HG03064 (cell line): Measurements from ENCODE around the gene SIK2.
"Not testable (repeated sequence)": the region's sequence is repeated elsewhere in the genome, so short reads cannot be mapped to it uniquely, and the experiment has no call there.

ENCODE experiments used
- ATAC-seq: cut with Tn5 transposase; IDR thresholded peaks from one replicate; pipeline ENCODE4 v1.9.1; 2021; ENCODE audit warnings: low read depth; ENCODE audit not compliant: unreplicated experiment

Gene SIK2

DNA sequence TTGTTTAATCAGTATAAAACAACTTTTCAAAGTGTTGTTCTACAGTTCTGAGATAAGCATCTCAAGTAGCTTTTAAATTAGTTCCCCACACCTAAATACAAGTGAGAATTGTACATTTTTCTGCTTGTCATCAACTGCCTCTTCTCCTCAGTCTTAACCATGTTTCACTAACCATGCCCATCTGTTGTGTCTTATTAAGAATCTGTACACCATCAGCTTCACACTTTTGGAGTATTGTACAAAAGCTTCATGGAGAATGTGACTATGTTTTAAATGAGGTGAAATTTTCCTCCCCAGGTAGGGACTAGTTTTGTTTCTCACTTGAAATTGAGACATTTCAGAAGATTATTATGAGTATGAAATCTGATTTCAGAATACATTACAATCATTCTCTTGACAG is 52.4 kb downstream of the SIK2 start:
- ATAC-seq, result no peak

DNA sequence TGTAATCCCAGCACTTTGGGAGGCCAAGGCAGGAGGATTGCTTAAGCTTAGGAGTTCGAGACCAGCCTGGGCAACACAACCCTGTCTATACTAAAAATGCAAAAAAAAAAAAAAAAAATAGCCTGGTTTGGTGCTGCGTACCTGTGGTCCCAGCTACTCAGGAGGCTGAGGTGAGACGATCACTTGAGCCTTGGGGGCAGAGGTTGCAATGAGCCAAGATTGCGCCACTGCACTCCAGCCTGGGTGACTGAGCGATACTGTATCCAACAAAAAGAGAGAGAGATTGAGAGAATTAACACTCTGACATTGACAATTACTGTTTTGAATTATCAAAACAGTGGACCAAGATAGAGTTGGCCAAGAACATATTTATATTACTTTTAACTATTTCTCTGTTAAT is 53.7 kb downstream of the SIK2 start:
- no peak for ATAC-seq

DNA sequence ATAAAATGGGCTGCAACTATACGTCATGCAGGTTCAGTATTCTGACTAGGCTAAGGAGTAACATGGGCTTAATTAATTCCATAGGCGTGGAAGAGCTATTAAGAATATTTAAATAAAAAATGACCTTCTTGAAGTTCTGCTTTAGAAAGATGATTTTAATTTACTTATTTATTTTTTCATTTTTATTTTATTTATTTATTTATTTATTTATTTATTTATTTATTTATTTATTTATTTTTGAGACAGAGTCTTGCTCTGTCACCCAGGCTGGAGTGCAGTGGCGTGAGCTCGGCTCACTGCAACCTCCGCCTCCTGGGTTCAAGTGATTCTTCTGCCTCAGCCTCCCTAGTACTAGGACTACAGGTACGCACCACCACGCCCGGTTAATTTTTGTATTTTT is 55.7 kb downstream of the SIK2 start:
- not testable (repeated sequence) for ATAC-seq

DNA sequence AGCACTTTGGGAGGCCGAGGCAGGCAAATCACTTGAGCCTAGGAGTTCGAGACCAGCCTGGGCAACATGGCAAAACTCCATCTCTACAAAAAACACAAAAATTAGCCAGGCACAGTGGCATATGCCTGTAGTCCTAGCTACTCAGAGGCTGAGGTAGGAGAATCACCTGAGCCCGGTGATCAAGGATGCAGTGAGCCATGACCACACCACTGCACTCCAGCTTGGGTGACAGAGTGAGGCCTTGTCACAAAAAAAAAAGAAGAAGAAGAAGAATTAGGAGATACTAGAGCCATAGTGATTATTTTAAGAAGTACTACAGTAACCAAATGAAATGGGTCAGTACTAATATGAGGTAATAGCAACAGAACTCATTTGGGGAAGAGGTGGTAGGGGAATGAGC is 56.2 kb downstream of the SIK2 start:
- ATAC-seq, result not testable (repeated sequence)

DNA sequence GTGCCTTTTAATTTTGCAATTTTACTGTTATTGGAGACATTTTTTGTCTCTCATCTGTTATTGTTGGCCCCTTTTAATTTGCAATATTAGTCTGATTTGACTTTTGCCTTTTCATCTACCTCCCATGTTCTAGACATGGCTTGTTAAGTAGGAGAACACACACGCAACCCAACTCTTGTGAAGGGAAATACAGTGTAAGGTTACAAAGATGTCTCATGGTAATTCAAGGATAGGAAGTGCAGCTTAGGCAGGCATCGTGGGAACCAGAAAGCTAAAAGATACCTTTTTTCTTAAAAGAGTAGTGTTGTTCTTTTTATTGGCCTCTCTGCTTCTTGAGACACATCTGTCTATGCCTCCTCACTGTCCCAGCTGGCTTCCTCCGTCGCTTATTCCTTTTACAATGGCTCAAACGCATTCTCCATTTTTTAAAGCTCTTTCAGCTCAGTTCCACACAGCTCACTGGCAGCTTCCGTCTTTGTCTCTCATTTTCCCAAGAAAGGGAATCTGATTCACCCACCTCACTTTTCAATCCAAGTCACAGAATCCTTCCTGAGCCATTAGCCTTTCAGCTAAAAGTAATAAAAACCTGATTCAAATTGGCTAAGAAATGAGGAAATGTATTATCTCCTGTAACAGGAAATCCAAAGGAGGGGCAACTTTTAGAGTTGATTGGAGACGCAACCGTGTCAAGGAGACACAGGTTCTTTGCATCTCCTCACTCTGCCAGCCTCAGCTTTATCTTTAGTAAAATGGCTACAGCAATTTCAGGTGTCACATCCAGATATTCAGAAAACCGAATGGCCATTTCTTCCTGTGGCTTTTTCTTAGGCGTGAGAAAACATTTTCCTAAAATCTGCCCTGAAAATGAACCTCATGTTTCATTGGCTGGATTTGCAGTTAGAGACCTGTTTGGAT is 57.2 kb downstream of the SIK2 start:
- no peak for ATAC-seq

DNA sequence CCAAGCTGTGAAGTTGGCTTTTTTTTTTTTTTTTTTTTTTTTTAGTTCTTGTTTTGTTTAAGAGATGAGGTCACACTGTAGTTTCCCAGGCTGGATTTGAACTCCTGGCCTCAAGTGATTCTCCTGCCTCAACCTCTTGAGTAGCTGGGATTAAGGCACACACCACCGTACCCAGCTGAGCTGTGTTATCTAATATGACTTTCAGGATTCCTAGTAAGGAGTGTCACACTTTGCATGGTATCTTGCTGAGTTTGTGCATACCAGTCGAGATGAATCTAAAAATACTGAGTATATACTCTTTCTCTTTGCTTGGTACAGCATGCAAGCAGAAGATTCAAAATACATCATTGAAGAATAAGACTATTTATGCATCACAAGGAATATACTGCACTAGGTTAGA is 58.6 kb downstream of the SIK2 start:
- ATAC-seq, result no peak

DNA sequence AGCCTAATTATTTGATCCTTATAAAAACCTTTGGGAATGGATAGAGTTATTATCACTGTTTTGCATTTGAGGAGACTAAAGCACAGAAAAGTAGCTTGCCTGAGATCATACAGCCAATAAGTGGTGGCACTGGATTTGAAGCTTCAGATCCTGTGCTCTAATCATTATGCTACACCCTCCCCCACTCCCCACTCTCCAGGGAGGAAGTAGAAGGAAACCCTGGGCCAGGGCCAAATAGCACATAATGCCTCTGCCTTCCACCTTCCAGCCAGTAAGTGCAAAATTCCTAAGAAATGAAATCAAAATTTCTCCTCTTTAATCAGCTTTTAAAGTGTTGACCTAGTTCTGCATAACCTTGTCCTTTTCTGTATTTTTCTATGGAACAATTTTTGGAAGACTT is 61.6 kb downstream of the SIK2 start:
- ATAC-seq, result no peak

DNA sequence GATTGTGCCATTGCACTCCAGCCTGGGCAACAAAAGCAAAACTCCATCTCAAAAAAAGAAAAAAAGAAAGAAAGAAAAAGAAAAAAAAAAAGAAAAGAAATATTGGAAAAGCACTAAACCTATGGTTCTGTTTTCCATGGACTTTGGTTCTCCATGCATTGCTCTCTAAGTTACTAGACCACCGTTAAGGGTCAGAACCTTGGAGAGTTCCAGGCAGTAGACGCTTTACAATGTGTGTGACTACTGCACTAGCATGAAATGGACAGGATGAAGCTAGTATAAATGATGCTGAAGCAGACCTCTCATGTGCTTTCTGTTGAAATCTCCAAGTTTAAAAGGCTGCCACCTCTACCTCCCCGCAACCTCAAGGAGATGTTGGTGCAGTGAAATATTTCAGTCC is 63.5 kb downstream of the SIK2 start:
- no peak for ATAC-seq

DNA sequence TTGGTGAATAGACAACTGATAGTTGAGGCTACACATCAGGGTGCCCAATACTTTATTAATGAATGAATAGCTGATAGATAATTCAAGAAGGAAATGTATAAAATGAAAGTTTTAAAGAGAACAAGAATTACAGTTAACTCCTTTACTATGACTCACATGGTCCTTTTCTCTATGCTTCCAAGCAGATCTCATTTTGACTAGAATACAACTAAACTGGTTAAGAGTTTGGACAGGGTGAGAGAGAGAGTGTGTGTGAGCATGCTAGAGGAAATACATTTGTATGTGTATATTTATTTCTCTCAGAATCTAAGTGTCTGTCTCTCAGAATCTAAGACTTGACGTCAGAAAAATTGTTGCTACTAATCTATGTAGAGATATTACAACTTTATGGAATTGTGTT is 66.7 kb downstream of the SIK2 start:
- no peak for ATAC-seq

DNA sequence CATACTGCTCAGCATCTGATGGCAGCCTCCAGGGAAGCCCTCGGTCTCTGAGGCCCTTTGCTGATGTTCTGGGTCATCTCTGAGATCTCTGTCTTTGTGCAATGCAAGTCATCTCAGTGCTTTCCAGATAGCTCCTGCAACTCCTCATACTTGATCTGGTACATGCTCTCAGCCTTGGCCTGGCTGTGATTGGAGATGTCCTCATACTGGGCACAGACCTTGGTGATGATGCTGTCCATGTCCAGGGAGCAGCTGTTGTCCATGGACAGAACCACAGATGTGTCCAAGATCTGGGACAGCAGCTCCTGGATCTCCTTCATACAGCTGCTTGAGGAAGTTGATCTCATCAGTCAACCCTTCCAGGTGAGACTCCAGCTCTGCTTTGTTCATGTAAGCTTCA is 69.1 kb downstream of the SIK2 start:
- no peak for ATAC-seq

DNA sequence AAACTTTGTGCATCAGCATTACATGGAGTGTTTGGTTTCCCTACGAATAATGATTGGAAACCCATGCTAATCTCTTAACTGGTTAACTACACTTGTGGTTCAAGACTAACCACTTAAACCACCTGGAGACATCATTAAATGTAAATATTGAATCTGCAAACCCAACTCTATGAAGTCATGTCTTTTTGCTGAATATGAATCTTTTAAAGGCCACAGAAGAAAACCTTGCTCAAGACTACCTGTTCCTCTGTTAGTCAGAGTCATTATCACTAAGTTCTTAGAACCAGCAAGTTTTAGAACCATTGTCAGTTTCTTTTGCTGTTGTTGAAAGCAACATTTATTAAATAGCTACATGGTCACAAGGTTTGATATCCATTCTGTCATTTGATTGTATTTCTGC is 70.7 kb downstream of the SIK2 start:
- ATAC-seq, result no peak

DNA sequence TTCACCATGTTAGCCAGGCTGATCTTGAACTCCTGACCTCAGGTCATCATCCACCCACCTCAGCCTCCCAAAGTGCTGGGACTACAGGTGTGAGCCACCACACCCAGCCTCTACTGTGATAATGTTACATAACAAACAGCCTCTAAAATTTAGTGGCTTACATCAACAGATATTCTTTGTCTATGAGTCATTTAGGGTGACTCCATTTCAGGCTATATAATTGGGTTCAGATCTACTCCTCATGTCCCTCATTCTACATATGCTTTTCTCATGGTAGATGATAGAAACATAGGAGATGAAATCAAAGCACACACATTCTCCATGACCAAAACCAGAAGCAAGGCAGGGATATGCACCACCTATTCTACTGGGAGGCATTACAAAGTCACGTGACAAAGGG is 72.7 kb downstream of the SIK2 start:
- no peak for ATAC-seq

DNA sequence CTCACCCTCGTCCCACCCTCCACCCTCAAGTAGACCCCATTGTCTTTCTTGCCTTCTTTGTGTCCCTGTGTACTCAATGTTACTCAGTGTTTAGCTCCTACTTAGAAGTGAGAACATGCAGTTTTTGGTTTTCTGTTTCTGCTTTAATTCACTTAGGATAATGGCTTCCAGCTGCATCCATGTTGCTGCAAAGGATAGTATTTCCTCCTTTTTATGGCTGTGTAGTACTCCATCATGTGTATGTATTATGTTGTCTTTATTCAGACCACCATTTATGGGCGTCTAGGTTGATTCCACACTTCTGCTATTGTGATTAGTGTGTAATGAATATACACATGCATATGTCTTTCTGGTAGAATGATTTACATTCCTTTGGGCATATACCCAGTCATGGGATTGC is 73.6 kb downstream of the SIK2 start:
- ATAC-seq, result no peak

DNA sequence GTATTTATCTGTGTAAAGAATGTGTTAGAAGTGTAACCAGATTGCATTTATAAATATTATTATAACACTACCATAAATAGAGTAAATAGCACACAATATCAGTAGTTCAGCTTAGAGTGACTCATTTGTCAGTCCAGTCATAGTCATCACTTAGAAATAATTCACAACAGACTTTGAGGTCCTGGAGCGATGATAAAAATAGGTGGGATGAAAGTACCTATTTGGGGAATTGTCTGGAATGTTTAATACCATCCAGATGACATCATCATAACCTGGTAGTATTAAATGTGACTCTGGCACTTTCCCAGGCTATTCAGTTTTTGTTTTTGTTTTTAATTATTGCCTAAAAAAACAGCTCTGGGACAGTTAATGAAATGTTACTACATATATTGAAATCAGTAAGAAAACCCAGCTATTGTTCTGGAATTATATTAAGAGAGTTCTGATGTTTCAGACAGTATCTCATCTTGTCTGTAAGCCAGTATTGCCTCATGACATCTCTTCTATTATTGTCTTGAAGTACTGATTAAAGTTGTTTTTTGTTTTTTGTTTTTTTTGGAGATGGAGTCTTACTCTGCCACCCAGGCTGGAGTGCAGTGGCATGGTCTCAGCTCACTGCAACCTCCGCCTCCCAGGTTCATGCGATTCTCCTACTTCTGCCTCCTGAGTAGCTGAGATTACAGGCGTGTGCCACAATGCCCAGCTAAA is 74.8 kb downstream of the SIK2 start:
- no peak for ATAC-seq

DNA sequence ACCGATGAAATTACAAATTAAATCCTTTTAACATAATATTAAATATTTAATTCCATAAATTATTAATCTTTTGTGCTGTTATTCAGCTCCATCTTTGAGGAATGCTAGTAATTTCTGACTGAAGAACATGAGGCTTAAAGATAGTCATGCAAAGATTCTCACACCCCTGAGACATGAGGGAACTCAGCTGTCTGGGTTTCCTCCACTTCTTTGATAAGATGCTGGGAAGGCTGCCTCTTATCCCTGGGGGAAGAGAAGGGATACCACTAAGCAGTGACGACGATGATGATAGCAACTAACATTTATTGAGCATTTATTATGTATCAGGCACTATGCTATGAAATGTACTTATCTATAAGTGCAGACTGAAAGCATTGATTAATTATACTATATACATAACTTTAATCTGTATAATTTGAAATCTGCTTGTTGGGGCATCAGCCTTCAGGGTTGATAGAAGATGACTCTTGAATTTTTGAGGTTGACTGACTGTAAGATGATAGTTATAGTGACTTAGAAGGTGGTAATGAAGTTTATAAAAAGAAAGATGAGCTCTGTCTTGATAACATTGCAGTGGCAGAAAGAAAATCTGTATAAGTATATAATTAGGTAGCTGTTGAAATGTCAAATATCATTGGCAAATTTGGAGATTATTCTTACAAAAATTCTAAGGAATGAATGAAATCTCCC is 78.4 kb downstream of the SIK2 start:
- no peak for ATAC-seq

DNA sequence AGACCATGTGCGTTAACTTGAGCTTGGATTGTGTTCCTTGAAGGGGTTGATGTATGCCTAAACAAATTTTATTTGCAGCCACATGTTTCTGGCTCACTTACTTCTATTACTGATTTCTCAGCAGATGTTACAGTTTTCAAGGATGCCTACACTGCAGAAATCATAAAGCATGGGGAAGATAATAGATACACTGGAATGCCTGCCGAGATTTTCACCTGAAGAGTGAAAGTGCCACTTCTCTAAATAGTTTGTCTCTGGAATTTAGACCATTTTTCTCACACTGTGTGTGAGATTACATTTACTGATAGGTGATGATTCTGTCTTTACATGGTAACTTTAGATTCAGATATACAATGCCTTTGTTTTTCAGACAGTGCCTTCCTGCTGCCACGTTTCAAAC is 81.6 kb downstream of the SIK2 start:
- ATAC-seq, result no peak

DNA sequence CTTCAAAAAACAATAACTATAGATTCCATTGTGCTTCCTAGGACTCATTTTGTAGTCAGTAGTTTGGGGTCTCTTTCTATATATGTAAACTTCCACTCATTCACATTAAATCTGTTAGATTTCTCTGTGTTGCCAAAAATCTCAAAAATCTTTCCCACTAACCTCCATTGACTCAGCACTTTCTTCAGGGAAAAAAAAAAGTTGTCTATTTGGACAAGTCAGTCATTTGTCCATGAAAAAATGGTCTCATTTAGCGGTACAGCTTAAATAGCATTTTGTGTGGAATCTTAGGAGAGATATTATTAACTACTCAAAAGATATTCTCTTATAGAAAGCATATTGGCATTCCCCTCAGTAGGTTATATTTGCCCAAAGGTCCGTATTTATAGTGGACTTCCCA is 82.0 kb downstream of the SIK2 start:
- no peak for ATAC-seq

DNA sequence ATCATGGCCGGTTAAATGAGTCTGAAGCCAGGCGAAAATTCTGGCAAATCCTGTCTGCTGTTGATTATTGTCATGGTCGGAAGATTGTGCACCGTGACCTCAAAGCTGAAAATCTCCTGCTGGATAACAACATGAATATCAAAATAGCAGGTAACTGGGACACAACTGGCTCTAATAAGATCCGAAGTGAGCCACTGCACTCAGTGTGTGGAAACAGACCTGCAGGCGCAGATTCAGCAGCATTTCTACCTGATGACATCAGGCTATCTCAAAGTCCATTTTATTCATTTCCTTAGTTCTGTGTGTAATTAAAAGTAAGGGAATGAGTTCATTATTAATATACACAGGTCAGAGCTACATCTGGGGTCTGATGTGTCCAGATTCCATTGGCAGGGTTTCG is 85.8 kb downstream of the SIK2 start:
- no peak for ATAC-seq

DNA sequence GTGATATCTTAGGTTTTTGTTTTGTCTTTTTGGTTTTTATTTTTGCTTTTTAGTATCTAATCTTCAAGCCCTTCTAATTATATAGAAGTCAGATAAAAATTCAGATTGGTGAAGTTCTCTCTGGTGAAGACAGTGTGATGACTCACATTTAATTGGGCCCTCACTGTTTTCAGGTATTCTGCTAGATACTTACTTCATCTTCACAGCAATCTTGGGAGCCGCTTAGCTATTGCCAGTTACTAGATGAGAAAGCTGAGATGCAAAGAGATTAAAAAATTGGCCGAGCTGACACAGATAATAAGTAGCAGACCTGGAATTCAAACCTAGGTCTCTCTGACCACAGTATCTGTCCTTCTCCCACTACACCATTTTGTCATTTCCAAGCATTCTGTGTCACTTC is 88.9 kb downstream of the SIK2 start:
- no peak for ATAC-seq

DNA sequence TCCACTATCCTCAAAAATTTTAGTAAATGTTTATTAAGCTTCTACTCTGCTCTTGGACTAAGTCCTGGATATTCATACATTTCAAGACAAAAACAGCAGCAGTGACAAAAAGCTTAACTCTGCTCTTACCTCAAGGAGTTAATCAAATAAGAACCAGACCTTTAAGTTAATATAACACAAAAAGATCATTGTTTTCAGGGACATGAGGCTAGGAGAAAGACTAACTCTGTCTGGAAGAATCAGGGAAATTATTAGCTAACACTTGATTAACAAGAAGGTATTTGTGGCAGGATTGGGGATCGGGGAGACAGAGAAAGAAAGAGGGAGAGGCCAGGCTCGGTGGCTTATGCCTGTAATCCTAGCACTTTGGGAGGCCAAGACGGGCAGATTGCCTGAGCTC is 89.5 kb downstream of the SIK2 start:
- ATAC-seq, result no peak

DNA sequence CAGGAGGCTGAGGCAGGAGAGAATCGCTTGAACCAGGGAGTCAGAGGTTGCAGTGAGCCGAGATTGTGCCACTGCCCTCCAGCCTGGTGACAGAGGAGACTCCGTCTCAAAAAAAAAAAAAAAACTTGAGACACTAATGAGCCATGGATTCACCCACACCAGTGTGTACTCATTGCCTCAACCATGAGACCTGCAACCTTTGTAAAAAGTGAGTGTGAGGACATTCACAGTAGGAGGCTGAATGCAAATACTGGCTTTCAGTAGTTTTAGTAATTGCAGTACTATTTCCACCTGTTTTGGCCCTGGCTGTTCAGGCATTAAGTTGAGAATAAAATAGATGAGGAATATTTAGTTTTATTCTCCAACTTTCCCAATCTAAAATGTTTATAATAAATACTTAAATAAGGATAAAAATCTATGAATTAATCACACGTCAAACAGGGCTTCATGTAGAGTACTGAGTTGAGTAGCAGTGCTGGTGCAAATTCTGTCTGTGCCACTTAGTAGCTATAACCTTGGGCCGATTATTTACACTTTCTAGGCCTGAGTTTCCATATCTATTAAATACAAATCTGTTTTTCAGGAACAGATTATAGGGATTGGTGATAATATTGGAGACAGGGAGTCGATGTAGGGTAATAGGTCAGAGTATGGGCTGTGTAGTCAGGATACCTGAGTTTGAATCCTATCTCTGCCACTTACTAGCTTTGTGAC is 91.1 kb downstream of the SIK2 start:
- ATAC-seq, result no peak
